Measurements from ENCODE around the gene STX12. TPM values are rescaled to one million over a fixed set of nuclear protein-coding genes. Genes with fewer than 3 reads are reported as not detected.

The STX12 gene
- total RNA-seq, 1 donor from 2014 or later, result 47.7 TPM

- H3K9me3 Mint-ChIP-seq (ENCODE audit: unreplicated experiment), result no peaks in the 10 kb centered on the region
- no peaks in the 10 kb centered on the region for H3K36me3 Mint-ChIP-seq (ENCODE audit: unreplicated experiment)
- TF ChIP-seq, protein P1, sequence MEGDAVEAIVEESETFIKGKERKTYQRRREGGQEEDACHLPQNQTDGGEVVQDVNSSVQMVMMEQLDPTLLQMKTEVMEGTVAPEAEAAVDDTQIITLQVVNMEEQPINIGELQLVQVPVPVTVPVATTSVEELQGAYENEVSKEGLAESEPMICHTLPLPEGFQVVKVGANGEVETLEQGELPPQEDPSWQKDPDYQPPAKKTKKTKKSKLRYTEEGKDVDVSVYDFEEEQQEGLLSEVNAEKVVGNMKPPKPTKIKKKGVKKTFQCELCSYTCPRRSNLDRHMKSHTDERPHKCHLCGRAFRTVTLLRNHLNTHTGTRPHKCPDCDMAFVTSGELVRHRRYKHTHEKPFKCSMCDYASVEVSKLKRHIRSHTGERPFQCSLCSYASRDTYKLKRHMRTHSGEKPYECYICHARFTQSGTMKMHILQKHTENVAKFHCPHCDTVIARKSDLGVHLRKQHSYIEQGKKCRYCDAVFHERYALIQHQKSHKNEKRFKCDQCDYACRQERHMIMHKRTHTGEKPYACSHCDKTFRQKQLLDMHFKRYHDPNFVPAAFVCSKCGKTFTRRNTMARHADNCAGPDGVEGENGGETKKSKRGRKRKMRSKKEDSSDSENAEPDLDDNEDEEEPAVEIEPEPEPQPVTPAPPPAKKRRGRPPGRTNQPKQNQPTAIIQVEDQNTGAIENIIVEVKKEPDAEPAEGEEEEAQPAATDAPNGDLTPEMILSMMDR (IDR thresholded peaks at IDR 0.05; ENCODE audit: partially characterized antibody, unreplicated experiment), result no peak
- H3K27me3 Mint-ChIP-seq (ENCODE audit: unreplicated experiment), result peaks cover 2% of the 10 kb centered on the region
- no peaks in the 10 kb centered on the region for H3K4me1 Mint-ChIP-seq (ENCODE audit: low read depth, unreplicated experiment)
- no peak overlapping the region for H3K4me3 Mint-ChIP-seq (ENCODE audit: unreplicated experiment)
- H3K27ac Mint-ChIP-seq (ENCODE audit: unreplicated experiment), result no peak overlapping the region
- DNase-seq, result no peak
These were observed 20.7 kb upstream of the STX12 start for GRCh38 chr1:27752360-27752759.

GRCh38 chr1:27755286-27755685 is 17.7 kb upstream of the STX12 start:
- Mint-ChIP-seq H3K4me3 (ENCODE audit: unreplicated experiment) (no peak overlapping the region), H3K36me3 (ENCODE audit: unreplicated experiment) (no peaks in the 10 kb centered on the region), H3K4me1 (ENCODE audit: low read depth, unreplicated experiment) (no peaks in the 10 kb centered on the region), H3K9me3 (ENCODE audit: unreplicated experiment) (no peaks in the 10 kb centered on the region), H3K27ac (ENCODE audit: unreplicated experiment) (no peak overlapping the region), H3K27me3 (ENCODE audit: unreplicated experiment) (peaks cover 2% of the 10 kb centered on the region)
- TF ChIP-seq, protein P1 (IDR thresholded peaks at IDR 0.05; ENCODE audit: partially characterized antibody, unreplicated experiment), result no peak
- no peak for DNase-seq

DNA sequence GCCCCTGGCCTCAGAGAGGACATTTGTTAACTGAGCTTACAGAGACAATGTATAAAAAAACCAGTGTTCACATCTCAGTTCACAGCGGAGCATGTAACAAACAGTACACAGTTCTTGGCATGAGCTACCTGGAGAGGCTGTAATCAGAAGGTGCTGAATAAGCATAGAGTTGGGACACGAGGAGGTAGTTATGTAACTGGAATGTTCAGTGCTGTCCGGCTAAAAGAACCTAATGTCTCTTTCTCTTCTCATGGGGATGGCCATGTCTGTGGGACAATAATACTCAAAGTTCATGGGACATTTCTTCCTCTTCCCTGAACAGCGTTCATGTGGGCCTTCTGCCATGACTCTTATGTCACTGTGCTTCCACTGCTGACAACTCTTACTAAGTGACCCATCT is 17.2 kb upstream of the STX12 start:
- H3K9me3 Mint-ChIP-seq (ENCODE audit: unreplicated experiment), result no peaks in the 10 kb centered on the region
- H3K27me3 Mint-ChIP-seq (ENCODE audit: unreplicated experiment), result peaks cover 2% of the 10 kb centered on the region
- TF ChIP-seq, protein P1 (IDR thresholded peaks at IDR 0.05; ENCODE audit: partially characterized antibody, unreplicated experiment), result no peak
- no peak overlapping the region for H3K27ac Mint-ChIP-seq (ENCODE audit: unreplicated experiment)
- DNase-seq, result no peak
- no peaks in the 10 kb centered on the region for H3K36me3 Mint-ChIP-seq (ENCODE audit: unreplicated experiment)
- H3K4me3 Mint-ChIP-seq (ENCODE audit: unreplicated experiment), result no peak overlapping the region
- no peaks in the 10 kb centered on the region for H3K4me1 Mint-ChIP-seq (ENCODE audit: low read depth, unreplicated experiment)

- TF ChIP-seq, protein P1 (IDR thresholded peaks at IDR 0.05; ENCODE audit: partially characterized antibody, unreplicated experiment), result no peak
These were observed 13.8 kb upstream of the STX12 start for GRCh38 chr1:27759236-27759635.

DNA sequence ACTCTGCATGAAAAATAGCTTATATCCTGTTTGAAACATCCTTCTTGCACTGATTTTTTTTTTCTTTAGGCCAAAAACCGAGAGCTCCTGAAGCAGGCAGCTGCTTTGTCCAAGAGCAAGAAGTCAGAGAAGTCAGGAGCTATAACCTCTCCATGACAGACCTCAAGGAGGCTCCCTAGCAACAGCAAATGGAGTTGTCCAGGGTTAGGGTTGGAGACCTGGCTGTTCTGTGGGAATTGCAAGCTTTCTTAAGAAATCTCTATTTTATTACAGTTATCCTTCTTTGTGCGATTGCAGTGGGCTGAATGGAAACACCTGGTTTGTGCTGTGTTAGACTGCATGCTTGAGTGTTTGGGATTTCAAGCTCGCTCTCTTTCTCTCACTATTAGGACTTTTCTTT is 12.6 kb upstream of the STX12 start:
- Mint-ChIP-seq H3K9me3 (ENCODE audit: unreplicated experiment) (no peaks in the 10 kb centered on the region), H3K4me3 (ENCODE audit: unreplicated experiment) (no peak overlapping the region), H3K27ac (ENCODE audit: unreplicated experiment) (no peak overlapping the region), H3K36me3 (ENCODE audit: unreplicated experiment) (no peaks in the 10 kb centered on the region), H3K27me3 (ENCODE audit: unreplicated experiment) (no peaks in the 10 kb centered on the region), H3K4me1 (ENCODE audit: low read depth, unreplicated experiment) (no peaks in the 10 kb centered on the region)
- DNase-seq, result no peak
- TF ChIP-seq, protein P1 (IDR thresholded peaks at IDR 0.05; ENCODE audit: partially characterized antibody, unreplicated experiment), result no peak

More at GRCh38 chr1:27759236-27759635, 13.8 kb upstream of the STX12 start:
- peaks cover 2% of the 10 kb centered on the region for H3K27me3 Mint-ChIP-seq (ENCODE audit: unreplicated experiment)
- no peak for DNase-seq
- no peak overlapping the region for H3K27ac Mint-ChIP-seq (ENCODE audit: unreplicated experiment)
- no peaks in the 10 kb centered on the region for H3K36me3 Mint-ChIP-seq (ENCODE audit: unreplicated experiment)
- H3K4me3 Mint-ChIP-seq (ENCODE audit: unreplicated experiment), result no peak overlapping the region
- H3K9me3 Mint-ChIP-seq (ENCODE audit: unreplicated experiment), result no peaks in the 10 kb centered on the region
- H3K4me1 Mint-ChIP-seq (ENCODE audit: low read depth, unreplicated experiment), result no peaks in the 10 kb centered on the region
